ENCODE measurements around the gene HTR4.

HTR4 gene

DNA sequence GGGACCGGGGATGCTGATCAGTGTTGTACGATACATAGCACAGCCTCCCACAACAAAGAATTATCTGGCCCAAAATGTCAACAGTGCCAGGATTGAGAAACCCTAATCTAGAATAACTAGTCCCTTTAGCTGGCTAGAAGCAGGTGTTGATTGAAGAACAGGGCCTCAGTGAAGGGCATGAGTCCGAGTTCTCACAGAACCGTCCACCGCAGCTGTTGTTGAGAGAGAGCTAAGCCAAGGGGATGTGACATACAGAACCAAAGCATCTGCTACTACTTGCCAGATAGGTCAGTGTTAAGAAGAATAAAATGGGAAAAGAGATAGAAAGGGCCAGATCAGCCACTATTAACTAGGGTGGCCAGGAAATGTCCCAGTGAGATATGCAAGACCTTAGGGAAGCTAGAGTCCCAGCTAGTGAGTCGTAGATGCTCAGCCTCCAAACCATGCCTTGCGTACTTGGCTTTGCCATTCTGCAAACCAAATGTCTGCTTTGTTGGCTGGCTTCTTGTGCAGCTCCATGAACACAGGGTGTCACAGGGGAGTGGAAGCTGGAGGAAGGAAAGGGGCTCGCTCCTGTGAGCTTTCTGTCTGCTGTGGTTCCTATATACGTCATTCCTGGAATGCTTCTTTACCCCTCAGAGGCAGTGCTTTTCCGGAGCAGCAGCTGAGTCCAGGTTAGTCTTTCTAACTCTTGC is 201.7 kb downstream of the HTR4 start:
- Histone ChIP-seq H3K36me3 (ENCODE audit: control insufficient read depth in 2 of 2, insufficient read depth in 2 of 2, low read length in 2 of 2) (no peaks in the 10 kb centered on the region), H3K4me1 (ENCODE audit: control insufficient read depth in 2 of 2, insufficient read depth in 2 of 2, low read length in 2 of 2) (no peaks in the 10 kb centered on the region), H3K27ac (ENCODE audit: low read depth in 2 of 2, low read length in 2 of 2) (no peak overlapping the region), H3K4me3 (ENCODE audit: low read length in 2 of 2) (no peak overlapping the region), H3K9ac (ENCODE audit: low read depth in 1 of 2, low read length in 2 of 2) (no peak overlapping the region), H3K9me3 (ENCODE audit: control insufficient read depth in 2 of 2, low read length in 2 of 2) (no peaks in the 10 kb centered on the region), H3K27me3 (ENCODE audit: control insufficient read depth in 2 of 2, insufficient read depth in 2 of 2, low read length in 2 of 2) (no peaks in the 10 kb centered on the region)

DNA sequence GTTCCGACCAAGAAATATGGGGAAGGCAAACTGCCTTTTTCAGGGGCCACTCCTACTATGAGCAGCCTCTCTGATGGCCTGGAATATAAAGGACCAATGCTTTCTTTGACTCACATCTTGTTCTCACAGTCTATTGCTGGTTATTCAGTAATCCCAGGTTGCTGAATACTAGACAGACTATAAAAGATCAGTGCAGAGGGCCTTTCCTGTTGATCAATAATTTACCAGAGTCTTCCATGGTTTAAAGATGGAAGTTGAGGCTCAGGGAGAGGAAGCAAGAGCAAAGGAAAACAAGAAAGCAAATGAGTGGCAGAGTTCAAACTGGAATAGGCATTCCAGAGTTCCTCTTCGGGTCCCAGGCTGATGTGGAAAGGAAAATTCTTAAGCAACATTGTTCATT is 207.7 kb downstream of the HTR4 start:
- no peak overlapping the region for H3K27ac ChIP-seq (ENCODE audit: low read depth in 2 of 2, low read length in 2 of 2)
- peaks cover 7 to 11% of the 10 kb centered on the region in 2 donors for H3K36me3 ChIP-seq (ENCODE audit: control insufficient read depth in 2 of 2, insufficient read depth in 2 of 2, low read length in 2 of 2)
- no peak overlapping the region for H3K4me3 ChIP-seq (ENCODE audit: low read length in 2 of 2)
- H3K4me1 ChIP-seq (ENCODE audit: control insufficient read depth in 2 of 2, insufficient read depth in 2 of 2, low read length in 2 of 2) = peaks cover 2 to 3% of the 10 kb centered on the region in 2 donors
- no peaks in the 10 kb centered on the region for H3K9me3 ChIP-seq (ENCODE audit: control insufficient read depth in 2 of 2, low read length in 2 of 2)
- no peaks in the 10 kb centered on the region for H3K27me3 ChIP-seq (ENCODE audit: control insufficient read depth in 2 of 2, insufficient read depth in 2 of 2, low read length in 2 of 2)
- H3K9ac ChIP-seq (ENCODE audit: low read depth in 1 of 2, low read length in 2 of 2) = no peak overlapping the region

DNA sequence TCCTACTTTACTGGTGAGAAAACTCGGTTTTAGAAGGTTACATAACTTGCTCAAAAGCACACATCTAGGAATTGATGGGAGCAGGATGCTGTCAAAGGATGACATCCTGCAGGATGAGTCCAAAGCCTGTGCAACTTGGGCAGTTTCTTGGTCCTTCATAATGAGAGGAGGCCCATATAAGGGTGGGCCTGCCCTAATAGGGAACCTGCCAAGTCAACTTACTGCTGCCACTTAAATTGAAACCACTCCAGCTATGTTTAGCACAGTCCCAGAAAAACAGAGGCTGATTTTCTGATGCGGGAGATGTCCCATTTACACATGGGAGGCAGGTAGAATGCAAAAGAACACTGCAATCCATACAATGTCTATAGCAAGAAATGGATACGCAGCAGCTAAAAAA is 208.7 kb downstream of the HTR4 start:
- H3K27me3 ChIP-seq (ENCODE audit: control insufficient read depth in 2 of 2, insufficient read depth in 2 of 2, low read length in 2 of 2) = no peaks in the 10 kb centered on the region
- peaks cover 13 to 20% of the 10 kb centered on the region in 2 donors for H3K36me3 ChIP-seq (ENCODE audit: control insufficient read depth in 2 of 2, insufficient read depth in 2 of 2, low read length in 2 of 2)
- peaks cover 2 to 3% of the 10 kb centered on the region in 2 donors for H3K4me1 ChIP-seq (ENCODE audit: control insufficient read depth in 2 of 2, insufficient read depth in 2 of 2, low read length in 2 of 2)

DNA sequence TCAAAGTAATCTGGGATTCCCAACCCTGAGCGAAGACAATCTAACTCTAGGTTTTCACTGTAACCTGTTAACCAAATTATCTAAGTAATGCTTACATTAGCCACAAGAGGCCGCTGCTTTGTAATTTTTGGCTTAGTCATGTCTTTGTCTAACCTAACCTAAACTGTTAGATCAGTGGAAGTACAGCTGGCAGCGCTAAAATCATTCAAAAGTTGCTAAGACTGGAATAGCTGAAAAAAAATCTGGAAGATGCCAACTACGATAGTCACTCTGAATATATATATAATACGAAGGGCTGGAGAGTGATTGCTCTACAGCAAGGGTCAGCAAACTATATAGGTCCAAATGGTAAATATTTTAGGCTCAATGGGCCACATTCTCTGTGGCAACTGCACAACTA is 210.3 kb downstream of the HTR4 start:
- H3K27me3 ChIP-seq (ENCODE audit: control insufficient read depth in 2 of 2, insufficient read depth in 2 of 2, low read length in 2 of 2) = no peaks in the 10 kb centered on the region
- H3K4me1 ChIP-seq (ENCODE audit: control insufficient read depth in 2 of 2, insufficient read depth in 2 of 2, low read length in 2 of 2) = peaks cover 2 to 3% of the 10 kb centered on the region in 2 donors
- no peaks in the 10 kb centered on the region for H3K9me3 ChIP-seq (ENCODE audit: control insufficient read depth in 2 of 2, low read length in 2 of 2)
- peaks cover 21 to 35% of the 10 kb centered on the region in 2 donors for H3K36me3 ChIP-seq (ENCODE audit: control insufficient read depth in 2 of 2, insufficient read depth in 2 of 2, low read length in 2 of 2)
- H3K9ac ChIP-seq (ENCODE audit: low read depth in 1 of 2, low read length in 2 of 2) = no peak overlapping the region
- H3K4me3 ChIP-seq (ENCODE audit: low read length in 2 of 2) = no peak overlapping the region
- no peak overlapping the region for H3K27ac ChIP-seq (ENCODE audit: low read depth in 2 of 2, low read length in 2 of 2)

More for the DNA sequence above, 208.7 kb downstream of the HTR4 start:
- no peak overlapping the region for H3K4me3 ChIP-seq (ENCODE audit: low read length in 2 of 2)
- H3K9ac ChIP-seq (ENCODE audit: low read depth in 1 of 2, low read length in 2 of 2) = no peak overlapping the region
- H3K9me3 ChIP-seq (ENCODE audit: control insufficient read depth in 2 of 2, low read length in 2 of 2) = no peaks in the 10 kb centered on the region
- H3K27ac ChIP-seq (ENCODE audit: low read depth in 2 of 2, low read length in 2 of 2) = no peak overlapping the region

DNA sequence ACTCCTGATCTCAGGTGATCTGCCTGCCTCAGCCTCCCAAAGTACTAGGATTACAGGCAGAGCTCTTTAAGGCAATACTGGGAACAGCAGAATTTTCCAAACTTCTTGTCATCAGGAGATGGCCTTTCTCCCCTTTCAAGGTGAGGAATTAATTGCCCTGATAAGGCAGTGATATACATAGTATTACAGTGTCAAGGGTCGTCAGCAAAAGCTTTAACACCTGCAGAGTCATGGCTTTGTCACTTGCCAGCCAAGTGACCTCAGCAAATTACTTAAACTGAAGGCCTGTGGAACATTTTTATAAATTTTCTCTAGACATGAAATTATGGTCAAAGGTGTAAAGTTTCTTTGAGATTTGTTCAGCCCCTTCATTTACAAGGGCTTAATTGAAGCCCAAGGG is 211.1 kb downstream of the HTR4 start:
- Histone ChIP-seq H3K9ac (ENCODE audit: low read depth in 1 of 2, low read length in 2 of 2) (no peak overlapping the region), H3K36me3 (ENCODE audit: control insufficient read depth in 2 of 2, insufficient read depth in 2 of 2, low read length in 2 of 2) (peaks cover 29 to 42% of the 10 kb centered on the region in 2 donors), H3K27me3 (ENCODE audit: control insufficient read depth in 2 of 2, insufficient read depth in 2 of 2, low read length in 2 of 2) (no peaks in the 10 kb centered on the region), H3K4me1 (ENCODE audit: control insufficient read depth in 2 of 2, insufficient read depth in 2 of 2, low read length in 2 of 2) (peaks cover 2 to 3% of the 10 kb centered on the region in 2 donors), H3K9me3 (ENCODE audit: control insufficient read depth in 2 of 2, low read length in 2 of 2) (no peaks in the 10 kb centered on the region), H3K4me3 (ENCODE audit: low read length in 2 of 2) (no peak overlapping the region), H3K27ac (ENCODE audit: low read depth in 2 of 2, low read length in 2 of 2) (no peak overlapping the region)

DNA sequence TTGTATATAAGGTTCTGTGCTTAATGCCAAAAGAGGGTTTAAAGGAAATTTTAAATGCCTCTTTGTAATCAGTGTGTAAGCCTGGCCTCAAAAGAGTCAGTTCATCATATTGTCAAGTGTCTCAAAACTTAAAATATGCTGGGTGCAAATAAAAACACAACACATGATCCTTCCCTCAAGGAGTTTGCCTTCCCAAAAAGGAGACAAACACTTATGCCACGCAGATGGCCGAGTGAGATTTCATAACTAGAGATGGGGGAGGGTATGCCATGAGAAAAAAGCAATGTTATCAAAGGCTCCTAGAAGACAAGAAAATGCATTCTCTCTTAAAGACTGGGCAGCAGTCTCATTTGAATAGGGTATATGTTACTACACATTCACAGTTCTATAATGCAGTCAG is 215.4 kb downstream of the HTR4 start:
- Histone ChIP-seq H3K27me3 (ENCODE audit: control insufficient read depth in 2 of 2, insufficient read depth in 2 of 2, low read length in 2 of 2) (no peaks in the 10 kb centered on the region), H3K4me1 (ENCODE audit: control insufficient read depth in 2 of 2, insufficient read depth in 2 of 2, low read length in 2 of 2) (no peaks in the 10 kb centered on the region), H3K36me3 (ENCODE audit: control insufficient read depth in 2 of 2, insufficient read depth in 2 of 2, low read length in 2 of 2) (peaks cover 54 to 58% of the 10 kb centered on the region in 2 donors), H3K9me3 (ENCODE audit: control insufficient read depth in 2 of 2, low read length in 2 of 2) (no peaks in the 10 kb centered on the region), H3K27ac (ENCODE audit: low read depth in 2 of 2, low read length in 2 of 2) (no peak overlapping the region), H3K9ac (ENCODE audit: low read depth in 1 of 2, low read length in 2 of 2) (no peak overlapping the region), H3K4me3 (ENCODE audit: low read length in 2 of 2) (no peak overlapping the region)

DNA sequence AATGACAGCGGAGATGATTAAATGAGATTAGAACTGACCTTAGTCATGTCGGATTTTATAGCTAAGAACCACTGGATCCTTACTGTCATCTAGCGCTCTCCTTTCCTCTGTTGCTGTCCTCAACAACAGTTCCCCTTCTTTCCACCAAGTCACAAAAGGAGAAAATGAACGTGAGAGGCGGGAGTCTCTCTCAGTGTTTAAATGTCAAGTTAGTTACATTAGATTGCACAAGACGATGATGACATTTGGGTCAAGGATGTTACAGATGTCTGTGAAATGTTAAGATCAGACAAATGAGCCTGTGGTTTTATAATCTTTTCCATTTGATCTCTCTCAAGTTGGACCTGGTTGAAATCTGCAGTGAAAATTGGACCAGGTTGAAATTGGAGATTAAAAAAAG is 217.1 kb downstream of the HTR4 start:
- H3K9me3 ChIP-seq (ENCODE audit: control insufficient read depth in 2 of 2, low read length in 2 of 2) = no peaks in the 10 kb centered on the region
- no peaks in the 10 kb centered on the region for H3K27me3 ChIP-seq (ENCODE audit: control insufficient read depth in 2 of 2, insufficient read depth in 2 of 2, low read length in 2 of 2)
- no peak overlapping the region for H3K4me3 ChIP-seq (ENCODE audit: low read length in 2 of 2)
- peaks cover 57 to 61% of the 10 kb centered on the region in 2 donors for H3K36me3 ChIP-seq (ENCODE audit: control insufficient read depth in 2 of 2, insufficient read depth in 2 of 2, low read length in 2 of 2)
- H3K27ac ChIP-seq (ENCODE audit: low read depth in 2 of 2, low read length in 2 of 2) = no peak overlapping the region
- H3K4me1 ChIP-seq (ENCODE audit: control insufficient read depth in 2 of 2, insufficient read depth in 2 of 2, low read length in 2 of 2) = no peaks in the 10 kb centered on the region
- H3K9ac ChIP-seq (ENCODE audit: low read depth in 1 of 2, low read length in 2 of 2) = no peak overlapping the region

DNA sequence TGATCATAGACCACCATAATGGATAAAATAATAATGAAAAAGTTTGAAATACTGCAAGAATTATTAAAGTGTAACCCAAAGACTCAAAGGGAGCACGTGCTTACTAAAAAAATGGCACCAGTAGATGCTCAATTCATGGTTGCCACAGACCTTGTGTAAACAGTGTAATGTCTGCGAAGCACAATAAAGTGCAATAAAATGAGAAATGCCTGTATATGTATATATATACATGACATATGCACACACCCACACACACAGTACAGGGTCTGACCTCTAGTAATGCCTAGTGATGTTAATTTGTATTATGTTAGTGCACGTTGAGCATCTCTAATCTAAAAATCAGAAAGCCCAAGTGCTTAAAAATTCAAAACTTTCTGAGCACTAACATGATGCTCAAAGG is 218.3 kb downstream of the HTR4 start:
- H3K9ac ChIP-seq (ENCODE audit: low read depth in 1 of 2, low read length in 2 of 2) = no peak overlapping the region
- no peak overlapping the region for H3K27ac ChIP-seq (ENCODE audit: low read depth in 2 of 2, low read length in 2 of 2)
- H3K4me3 ChIP-seq (ENCODE audit: low read length in 2 of 2) = no peak overlapping the region
- H3K9me3 ChIP-seq (ENCODE audit: control insufficient read depth in 2 of 2, low read length in 2 of 2) = no peaks in the 10 kb centered on the region
- peaks cover 54 to 55% of the 10 kb centered on the region in 2 donors for H3K36me3 ChIP-seq (ENCODE audit: control insufficient read depth in 2 of 2, insufficient read depth in 2 of 2, low read length in 2 of 2)
- H3K4me1 ChIP-seq (ENCODE audit: control insufficient read depth in 2 of 2, insufficient read depth in 2 of 2, low read length in 2 of 2) = no peaks in the 10 kb centered on the region
- no peaks in the 10 kb centered on the region for H3K27me3 ChIP-seq (ENCODE audit: control insufficient read depth in 2 of 2, insufficient read depth in 2 of 2, low read length in 2 of 2)

DNA sequence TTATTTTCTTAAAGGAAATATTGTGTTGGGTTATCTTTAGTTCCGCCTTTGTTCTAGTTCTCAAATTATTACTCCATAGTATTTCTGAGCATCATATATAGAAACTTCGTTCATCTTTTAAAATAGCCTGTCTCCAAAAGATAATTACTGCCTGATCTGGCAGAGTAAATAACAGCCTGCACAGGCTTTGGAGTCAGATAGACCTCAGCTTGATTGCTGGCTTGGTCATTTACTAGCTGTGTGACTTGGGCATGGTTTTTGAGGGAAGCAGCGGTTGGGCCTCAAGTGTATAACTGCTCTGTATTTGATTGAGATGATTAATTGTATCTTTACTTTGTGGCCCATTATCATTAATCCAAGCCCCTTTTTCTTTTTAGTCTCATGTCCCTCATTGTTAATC is 220.5 kb downstream of the HTR4 start:
- no peak overlapping the region for H3K9ac ChIP-seq (ENCODE audit: low read depth in 1 of 2, low read length in 2 of 2)
- H3K4me3 ChIP-seq (ENCODE audit: low read length in 2 of 2) = no peak overlapping the region
- no peaks in the 10 kb centered on the region for H3K9me3 ChIP-seq (ENCODE audit: control insufficient read depth in 2 of 2, low read length in 2 of 2)
- peaks cover 34 to 44% of the 10 kb centered on the region in 2 donors for H3K36me3 ChIP-seq (ENCODE audit: control insufficient read depth in 2 of 2, insufficient read depth in 2 of 2, low read length in 2 of 2)
- H3K4me1 ChIP-seq (ENCODE audit: control insufficient read depth in 2 of 2, insufficient read depth in 2 of 2, low read length in 2 of 2) = no peaks in the 10 kb centered on the region
- no peaks in the 10 kb centered on the region for H3K27me3 ChIP-seq (ENCODE audit: control insufficient read depth in 2 of 2, insufficient read depth in 2 of 2, low read length in 2 of 2)
- H3K27ac ChIP-seq (ENCODE audit: low read depth in 2 of 2, low read length in 2 of 2) = no peak overlapping the region

All from mucosa of rectum (tissue), 2 donors.